NCI-H1105 (cell line): Measurements from ENCODE around the gene C1orf159.
"Not testable (repeated sequence)": the region's sequence is repeated elsewhere in the genome, so short reads cannot be mapped to it uniquely, and the experiment has no call there.

Experiments
- DNase-seq: peaks from one replicate; lab custom pipeline; 2025; lab: John Stamatoyannopoulos, UW

Gene C1orf159

GRCh38 chr1:1149416-1149815, 33.5 kb upstream of the C1orf159 start:
- no peak for DNase-seq

- DNase-seq, result no peak
These were observed 32.7 kb upstream of the C1orf159 start for GRCh38 chr1:1148569-1148968.

- DNase-seq, result no peak
These were observed 32.2 kb upstream of the C1orf159 start for GRCh38 chr1:1148061-1148460.

GRCh38 chr1:1146596-1146995, 30.7 kb upstream of the C1orf159 start:
- no peak for DNase-seq

- no peak for DNase-seq
These were observed 30.1 kb upstream of the C1orf159 start for GRCh38 chr1:1146026-1146425.

GRCh38 chr1:1145547-1145914, 29.6 kb upstream of the C1orf159 start:
- DNase-seq, result no peak

GRCh38 chr1:1144843-1145546, 29.1 kb upstream of the C1orf159 start:
- DNase-seq, result no peak

GRCh38 chr1:1144122-1144842, 28.4 kb upstream of the C1orf159 start:
- peak; percentile 90 for DNase-seq

GRCh38 chr1:1143636-1144035, 27.7 kb upstream of the C1orf159 start:
- no peak for DNase-seq

- no peak for DNase-seq
These were observed 27.0 kb upstream of the C1orf159 start for GRCh38 chr1:1142844-1143243.

- not testable (repeated sequence) for DNase-seq
These were observed 26.5 kb upstream of the C1orf159 start for GRCh38 chr1:1142352-1142751.

- no peak for DNase-seq
These were observed 26.0 kb upstream of the C1orf159 start for GRCh38 chr1:1141911-1142250.

GRCh38 chr1:1141244-1141910, 25.5 kb upstream of the C1orf159 start:
- DNase-seq, result no peak

GRCh38 chr1:1140673-1141072, 24.8 kb upstream of the C1orf159 start:
- no peak for DNase-seq

- peak; percentile 24 for DNase-seq
These were observed 21.6 kb upstream of the C1orf159 start for GRCh38 chr1:1137256-1138045.

- DNase-seq, result peak; percentile 97
These were observed 20.8 kb upstream of the C1orf159 start for GRCh38 chr1:1136547-1137230.

GRCh38 chr1:1135339-1136136, 19.6 kb upstream of the C1orf159 start:
- DNase-seq, result no peak

- DNase-seq, result no peak
These were observed 18.5 kb upstream of the C1orf159 start for GRCh38 chr1:1134300-1134970.

- DNase-seq, result no peak
These were observed 17.3 kb upstream of the C1orf159 start for GRCh38 chr1:1132956-1133750.
